Measurements from ENCODE around the gene RACGAP1.

RACGAP1 gene

DNA sequence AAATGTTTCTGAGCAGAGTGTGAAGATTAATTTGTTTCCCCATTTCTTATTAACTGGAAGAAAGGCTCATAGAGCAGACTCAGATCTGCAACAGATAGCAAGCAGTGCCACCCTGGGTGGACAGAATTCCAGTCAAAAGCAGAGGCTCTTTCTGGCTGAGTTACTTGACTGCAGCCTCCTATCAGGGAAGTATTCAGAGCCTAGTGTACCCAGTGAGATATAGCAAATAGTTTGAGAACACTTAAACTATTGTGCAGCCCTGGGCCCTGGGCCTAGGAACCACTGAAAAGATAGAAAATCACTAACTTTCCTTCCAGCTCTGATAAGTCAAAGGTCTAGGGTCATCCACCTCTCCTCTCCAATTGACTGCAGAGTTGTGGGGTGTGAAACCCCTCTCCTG is 86.0 kb downstream of the RACGAP1 start:
- DNase-seq, result no peak

Data from femur (tissue), 1 donor.